LNCAP (cell line): ENCODE measurements around the gene SEZ6L.

Source experiments
- TF ChIP-seq, protein P1 (sequence below): fragments of 450-650 bp; IDR thresholded peaks from 2 replicates; pipeline ENCODE4 v1.5.1; 2017; ENCODE audit warnings: mild to moderate bottlenecking

The SEZ6L gene

DNA sequence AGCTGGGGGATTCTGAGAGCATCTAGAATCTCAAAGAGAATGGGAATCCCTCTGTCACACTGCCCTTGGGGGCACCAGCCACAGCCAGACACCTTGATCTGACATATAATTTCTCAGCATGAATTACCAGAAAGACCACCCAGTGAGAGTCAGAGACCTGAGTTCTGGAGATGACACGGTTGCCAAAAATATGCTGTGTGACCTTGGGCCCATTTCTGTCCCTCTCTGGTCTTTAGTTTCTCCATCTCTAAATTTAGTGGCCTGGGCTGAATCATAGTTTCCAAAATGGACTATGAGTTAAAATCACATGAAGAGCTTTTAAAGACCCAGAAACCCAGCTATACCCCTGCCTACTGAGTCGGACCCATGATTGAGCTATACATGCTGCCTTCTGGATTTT, 15.9 kb downstream of the SEZ6L start:
- TF ChIP-seq, protein P1, sequence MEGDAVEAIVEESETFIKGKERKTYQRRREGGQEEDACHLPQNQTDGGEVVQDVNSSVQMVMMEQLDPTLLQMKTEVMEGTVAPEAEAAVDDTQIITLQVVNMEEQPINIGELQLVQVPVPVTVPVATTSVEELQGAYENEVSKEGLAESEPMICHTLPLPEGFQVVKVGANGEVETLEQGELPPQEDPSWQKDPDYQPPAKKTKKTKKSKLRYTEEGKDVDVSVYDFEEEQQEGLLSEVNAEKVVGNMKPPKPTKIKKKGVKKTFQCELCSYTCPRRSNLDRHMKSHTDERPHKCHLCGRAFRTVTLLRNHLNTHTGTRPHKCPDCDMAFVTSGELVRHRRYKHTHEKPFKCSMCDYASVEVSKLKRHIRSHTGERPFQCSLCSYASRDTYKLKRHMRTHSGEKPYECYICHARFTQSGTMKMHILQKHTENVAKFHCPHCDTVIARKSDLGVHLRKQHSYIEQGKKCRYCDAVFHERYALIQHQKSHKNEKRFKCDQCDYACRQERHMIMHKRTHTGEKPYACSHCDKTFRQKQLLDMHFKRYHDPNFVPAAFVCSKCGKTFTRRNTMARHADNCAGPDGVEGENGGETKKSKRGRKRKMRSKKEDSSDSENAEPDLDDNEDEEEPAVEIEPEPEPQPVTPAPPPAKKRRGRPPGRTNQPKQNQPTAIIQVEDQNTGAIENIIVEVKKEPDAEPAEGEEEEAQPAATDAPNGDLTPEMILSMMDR: no peak

DNA sequence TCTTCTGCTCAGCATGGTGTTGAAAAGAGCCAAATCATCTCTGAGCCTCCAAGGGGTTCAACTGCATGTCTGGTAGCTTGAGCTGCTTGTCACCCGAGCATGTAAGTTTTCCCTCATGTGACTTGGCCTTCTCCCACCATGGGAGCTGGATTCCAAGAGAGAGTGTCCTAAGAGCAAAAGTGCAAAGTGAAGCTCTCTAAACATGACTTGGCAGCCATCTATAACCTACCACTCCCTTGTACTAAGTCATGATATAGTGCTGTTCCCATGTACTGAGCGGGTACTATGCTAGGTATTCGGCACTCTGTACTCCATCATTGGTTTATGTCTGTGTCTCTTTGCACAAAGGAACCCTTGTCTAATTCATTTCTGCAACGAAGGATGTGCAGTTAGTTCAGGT, 19.1 kb downstream of the SEZ6L start:
- TF ChIP-seq, protein P1: no peak

DNA sequence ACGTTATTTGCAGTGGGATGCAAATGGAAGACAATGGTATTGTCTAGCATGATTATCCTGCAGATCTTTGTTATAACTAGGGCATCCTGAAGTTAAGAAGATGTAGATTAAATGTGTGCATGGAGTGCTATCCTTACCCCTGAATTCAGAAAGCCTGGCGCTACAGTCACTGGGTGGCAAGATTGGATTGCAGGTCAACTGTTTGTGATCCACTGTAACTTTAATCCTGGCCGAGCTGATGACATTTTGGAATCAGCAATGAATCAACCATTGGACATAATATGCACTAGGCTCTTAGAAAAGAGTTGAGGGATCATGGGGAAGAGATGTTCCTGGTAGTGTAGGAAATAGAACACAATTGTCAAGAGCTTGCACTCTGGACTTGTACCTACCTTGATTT, 25.1 kb downstream of the SEZ6L start:
- TF ChIP-seq, protein P1: no peak

DNA sequence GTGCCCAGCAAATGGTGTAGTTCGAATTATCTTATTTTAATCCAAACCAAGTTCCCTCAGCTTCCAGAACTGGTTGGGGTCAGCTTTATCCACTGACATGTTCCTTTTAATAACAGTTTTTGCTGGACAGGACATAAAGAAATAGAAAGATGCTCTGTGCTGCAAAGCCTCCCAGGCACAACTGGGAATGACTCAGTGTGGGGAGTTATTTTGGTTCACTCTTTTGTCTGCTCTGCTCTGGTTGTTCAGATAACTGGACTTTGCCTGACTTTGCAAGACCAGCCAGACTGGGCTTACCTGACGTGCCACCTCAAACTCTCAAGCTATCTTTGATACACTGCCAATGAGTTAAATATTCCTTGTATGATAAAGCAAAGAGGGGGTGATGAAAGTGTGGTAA, 25.6 kb downstream of the SEZ6L start:
- TF ChIP-seq, protein P1: no peak

DNA sequence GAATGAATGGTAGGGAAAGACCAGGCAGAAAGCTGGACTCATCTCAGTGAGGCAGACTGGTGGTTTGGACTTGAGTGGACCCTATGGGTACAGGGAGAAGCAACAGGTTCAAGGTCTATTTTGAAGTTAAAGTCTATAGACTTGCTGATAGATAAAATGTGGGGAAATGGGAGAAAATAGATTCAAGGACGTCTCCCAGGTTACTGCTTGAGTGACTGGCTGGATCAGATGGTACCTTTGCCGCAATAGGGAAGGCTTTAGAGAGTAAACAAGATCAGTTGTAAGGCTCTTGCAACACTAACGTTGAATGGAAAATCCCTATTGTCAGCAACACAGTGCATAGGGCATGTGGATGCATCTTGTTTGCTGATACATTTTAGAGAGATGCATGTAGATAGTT, 27.4 kb downstream of the SEZ6L start:
- TF ChIP-seq, protein P1: no peak

DNA sequence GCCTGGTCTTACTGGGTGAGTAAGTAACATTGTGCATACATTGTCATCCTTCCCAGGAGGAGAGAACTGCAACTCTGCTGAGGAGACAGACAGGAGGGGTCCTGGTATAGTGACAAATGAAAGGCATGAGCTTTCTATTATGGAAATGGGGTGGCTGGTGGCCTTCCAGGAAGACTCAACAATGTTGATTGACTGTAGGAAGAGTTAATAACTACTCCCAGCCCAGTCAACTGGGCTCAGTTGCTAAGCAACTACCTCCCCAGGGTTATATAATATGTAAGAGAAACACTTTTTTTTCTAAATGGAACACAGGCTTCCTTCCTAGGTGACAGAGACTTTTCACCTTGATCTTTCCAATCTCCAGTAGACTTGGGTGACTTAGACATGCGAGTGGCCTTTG, 28.2 kb downstream of the SEZ6L start:
- TF ChIP-seq, protein P1: no peak

DNA sequence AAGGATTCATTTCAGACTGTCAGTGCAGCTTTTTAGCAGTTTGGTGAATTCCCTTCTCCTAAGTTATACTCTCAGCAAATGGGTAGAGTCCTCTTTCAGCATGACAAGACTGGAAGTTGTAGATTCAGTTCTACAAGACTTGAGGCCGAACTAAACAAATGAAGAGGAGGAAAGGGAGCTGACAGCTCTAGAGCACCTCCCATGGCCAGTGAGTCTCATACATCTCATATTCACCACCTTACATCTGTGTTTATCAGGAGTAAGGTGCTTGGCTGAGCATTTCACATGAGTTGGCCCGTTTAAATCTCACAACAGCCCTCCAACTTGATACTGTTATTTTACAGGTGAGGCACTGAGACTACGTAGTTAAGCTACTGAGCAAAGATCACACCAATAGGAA, 30.4 kb downstream of the SEZ6L start:
- TF ChIP-seq, protein P1: no peak

DNA sequence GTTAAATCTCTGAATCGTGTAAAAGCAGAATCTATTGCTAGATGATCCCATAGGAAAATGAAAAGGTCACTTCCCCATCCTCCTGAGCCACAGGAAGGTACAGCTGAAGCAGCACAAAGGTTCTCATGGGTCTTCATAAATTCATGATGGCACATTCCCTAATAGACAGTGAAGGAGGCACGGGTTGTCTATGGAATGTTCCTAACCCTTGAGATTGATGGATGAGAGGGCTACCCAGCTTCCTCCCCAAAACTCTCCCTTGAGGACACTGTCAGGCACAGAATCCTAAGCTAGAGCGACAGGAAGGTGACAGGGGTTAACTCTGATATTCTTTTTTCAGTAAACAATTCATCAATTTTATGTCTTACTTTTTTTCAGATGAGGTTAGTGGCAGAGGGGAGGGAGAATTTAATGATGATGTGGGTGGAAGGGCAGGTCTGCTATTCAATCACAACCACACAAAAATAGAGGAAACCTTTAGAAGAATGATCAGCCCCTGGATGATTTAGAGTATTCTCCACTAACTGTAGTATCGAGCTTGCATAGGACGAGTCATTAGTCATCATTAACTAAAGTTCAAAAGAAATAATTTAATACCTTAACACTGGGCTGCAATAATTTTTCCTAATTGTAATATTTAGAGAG, 33.1 kb downstream of the SEZ6L start:
- TF ChIP-seq, protein P1: no peak
